HepG2 (cell line): ENCODE results near the gene VCP. TPM values are rescaled to one million over a fixed set of nuclear protein-coding genes. Genes with fewer than 3 reads are reported as not detected.
A peak's percentile ranks its signal among the peaks of the same experiment; 100 is the strongest.

Experiments
- CENPT ChIP-seq: sonication (generic); formaldehyde crosslinking; IDR thresholded peaks from 2 replicates; pipeline ENCODE4 v1.8.0; 2022; ENCODE audit warnings: low read depth, mild to moderate bottlenecking, moderate library complexity, missing genetic modification reagents
- ETV5 ChIP-seq: IDR thresholded peaks from 2 replicates; pipeline ENCODE4 v1.6.1; 2018; ENCODE audit warnings: missing biosample characterization, missing genetic modification reagents, inconsistent platforms, borderline replicate concordance
- KDM3A ChIP-seq: IDR thresholded peaks from 2 replicates; pipeline ENCODE4 v1.6.1; 2018; ENCODE audit warnings: low read depth, missing compliant biosample characterization
- MBNL3 ChIP-seq: fragments of 250-450 bp; sonication (Bioruptor Pico); conservative IDR thresholded peaks from 2 replicates; pipeline ENCODE4 v1.8.0; 2022; ENCODE audit warnings: mild to moderate bottlenecking, inconsistent platforms
- NR2F2 ChIP-seq: IDR thresholded peaks from 2 replicates; pipeline ENCODE4 v1.6.1; 2012; ENCODE audit warnings: low read depth, inconsistent platforms, borderline replicate concordance
- RFX3 ChIP-seq: IDR thresholded peaks from 2 replicates; pipeline ENCODE4 v1.6.1; 2016; ENCODE audit warnings: missing biosample characterization, missing genetic modification reagents
- RFXAP ChIP-seq: sonication (generic); formaldehyde crosslinking; IDR thresholded peaks from 2 replicates; pipeline ENCODE4 v1.4.0; 2020; ENCODE audit warnings: missing genetic modification reagents, borderline replicate concordance
- SATB2 ChIP-seq: sonication (generic); formaldehyde crosslinking; IDR thresholded peaks from 2 replicates; pipeline ENCODE4 v1.5.0; 2020; ENCODE audit warnings: missing genetic modification reagents
- TBX2 ChIP-seq: sonication (generic); formaldehyde crosslinking; IDR thresholded peaks from 2 replicates; pipeline ENCODE4 v1.5.0; 2020; ENCODE audit warnings: missing genetic modification reagents, mild to moderate bottlenecking, borderline replicate concordance
- ZBTB1 ChIP-seq: sonication (generic); formaldehyde crosslinking; IDR thresholded peaks from 2 replicates; pipeline ENCODE4 v1.4.0; 2020; ENCODE audit warnings: missing genetic modification reagents, borderline replicate concordance
- ZNF496 ChIP-seq: sonication (generic); formaldehyde crosslinking; IDR thresholded peaks from 2 replicates; pipeline ENCODE4 v1.8.1; 2023; ENCODE audit warnings: mild to moderate bottlenecking, moderate library complexity, missing genetic modification reagents; ENCODE audit not compliant: insufficient replicate concordance
- ZNF670 ChIP-seq: sonication (generic); formaldehyde crosslinking; IDR thresholded peaks from 2 replicates; pipeline ENCODE4 v1.8.0; 2022; ENCODE audit warnings: mild to moderate bottlenecking, missing genetic modification reagents, borderline replicate concordance
- ZNF761 ChIP-seq: sonication (generic); formaldehyde crosslinking; conservative IDR thresholded peaks from 2 replicates; pipeline ENCODE4 v1.4.0; 2020; ENCODE audit warnings: mild to moderate bottlenecking, missing genetic modification reagents
- polyA plus RNA-seq, 8 experiments: library from polyadenylated mRNA; depleted of rRNA in 3 of 8; stranded (reverse) in 7 of 8; unstranded in 1 of 8; fragments of >200 nt; fragmentation: Illumina TruSeq in 4 of 8; extraction: Trizol in 4 of 8; gene quantifications; 2 replicates each; pipeline versions ENCODE4 v1.2.1 to v1.2.3, GENCODE V29; 2011 to 2016; ENCODE audit warnings: low read depth in 4 of 8, missing spikeins in 1 of 8, mixed read lengths in 1 of 8; ENCODE audit not compliant: insufficient read depth in 1 of 8
- total RNA-seq, 5 experiments: library from RNA; depleted of rRNA; stranded (reverse); fragments of >200 nt; fragmentation: Illumina TruSeq; extraction: Trizol; gene quantifications; 2 replicates each; pipeline ENCODE4 v1.2.3, GENCODE V29; 2016; ENCODE audit warnings: low read depth in 1 of 5
- TF ChIP-seq, protein P1 (sequence below): IDR thresholded peaks from 2 replicates; pipeline ENCODE4 v1.6.1; 2016; ENCODE audit warnings: low read depth
- TF ChIP-seq, protein P2 (sequence below): sonication (generic); formaldehyde crosslinking; IDR thresholded peaks from 2 replicates; pipeline ENCODE4 v1.4.0; 2020; ENCODE audit warnings: missing genetic modification reagents, mild to moderate bottlenecking, borderline replicate concordance
- TF ChIP-seq, protein P3 (sequence below): IDR thresholded peaks from 2 replicates; pipeline ENCODE4 v1.6.1; 2016; ENCODE audit warnings: missing genetic modification reagents, missing compliant biosample characterization
- TF ChIP-seq, protein P4 (sequence below): IDR thresholded peaks from 2 replicates; pipeline ENCODE4 v1.6.1; 2018; ENCODE audit warnings: missing genetic modification reagents, mild to moderate bottlenecking, missing compliant biosample characterization
- TF ChIP-seq, protein P5 (sequence below): sonication (generic); formaldehyde crosslinking; IDR thresholded peaks from 2 replicates; pipeline ENCODE4 v1.4.0; 2020; ENCODE audit warnings: missing genetic modification reagents
- TF ChIP-seq, protein P6 (sequence below): IDR thresholded peaks from 2 replicates; pipeline ENCODE4 v1.6.1; 2016; ENCODE audit warnings: missing compliant biosample characterization, missing genetic modification reagents, borderline replicate concordance
- TF ChIP-seq, protein P7 (sequence below): sonication (generic); formaldehyde crosslinking; IDR thresholded peaks from 2 replicates; pipeline ENCODE4 v1.4.0; 2020; ENCODE audit warnings: missing genetic modification reagents; ENCODE audit errors: not compliant biosample characterization

Gene VCP
- total and polyA plus RNA-seq, 2 of the 13 experiments (the other 11 are each of a cell fraction or from before 2014, with no cell fraction given): 143 to 391 TPM

DNA sequence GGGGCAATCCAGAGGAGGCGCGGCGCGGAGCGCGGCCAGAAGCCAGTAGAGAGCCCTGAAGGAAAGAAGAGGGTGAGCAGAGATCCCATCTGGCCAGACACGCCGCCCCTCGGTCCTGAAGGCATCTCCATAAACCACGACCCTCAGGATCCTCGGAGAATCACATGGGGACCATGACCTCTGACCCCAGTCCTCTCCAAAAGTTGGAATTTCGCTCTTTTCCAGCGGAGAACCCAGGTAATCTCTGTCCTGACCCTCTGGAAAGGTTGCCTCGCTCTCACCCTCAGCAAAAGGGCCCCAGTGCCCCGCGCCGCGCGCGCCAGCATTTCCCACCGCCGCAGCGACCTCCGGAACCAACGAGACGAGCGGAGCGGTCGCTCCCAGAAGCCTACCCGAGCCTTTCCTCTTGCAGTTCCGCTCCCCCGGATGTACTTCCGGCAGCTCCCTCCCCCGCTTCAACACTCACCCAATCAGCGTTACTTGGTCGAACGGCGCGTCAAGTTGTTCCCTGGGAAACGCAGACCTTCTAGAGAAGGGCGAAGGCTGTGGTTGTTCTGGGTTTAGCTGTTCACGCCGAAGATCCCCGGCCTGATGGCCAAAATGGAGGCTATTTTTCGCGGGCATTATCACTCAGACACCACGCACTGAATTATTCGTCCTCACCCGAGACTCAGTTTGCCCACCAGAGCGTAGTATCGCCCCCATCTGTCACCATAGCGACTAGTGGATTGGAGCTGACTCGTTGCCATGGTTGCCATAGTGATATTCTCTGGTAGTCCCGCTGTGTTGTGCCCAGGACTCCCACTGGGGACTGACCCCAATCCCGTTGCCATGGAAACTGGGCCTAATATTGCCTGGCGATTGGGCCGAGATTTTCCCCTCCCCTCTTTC is 30.6 kb upstream of the VCP start, which contains the start of gene STOML2 (continued):
- TF ChIP-seq, protein P1, sequence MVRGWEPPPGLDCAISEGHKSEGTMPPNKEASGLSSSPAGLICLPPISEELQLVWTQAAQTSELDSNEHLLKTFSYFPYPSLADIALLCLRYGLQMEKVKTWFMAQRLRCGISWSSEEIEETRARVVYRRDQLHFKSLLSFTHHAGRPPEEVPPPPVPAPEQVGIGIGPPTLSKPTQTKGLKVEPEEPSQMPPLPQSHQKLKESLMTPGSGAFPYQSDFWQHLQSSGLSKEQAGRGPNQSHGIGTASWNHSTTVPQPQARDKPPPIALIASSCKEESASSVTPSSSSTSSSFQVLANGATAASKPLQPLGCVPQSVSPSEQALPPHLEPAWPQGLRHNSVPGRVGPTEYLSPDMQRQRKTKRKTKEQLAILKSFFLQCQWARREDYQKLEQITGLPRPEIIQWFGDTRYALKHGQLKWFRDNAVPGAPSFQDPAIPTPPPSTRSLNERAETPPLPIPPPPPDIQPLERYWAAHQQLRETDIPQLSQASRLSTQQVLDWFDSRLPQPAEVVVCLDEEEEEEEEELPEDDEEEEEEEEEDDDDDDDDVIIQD (CRISPR knock-in tag): 0 out of 2 replicates have a peak, but pooled peaks have one; percentile 35
- TF ChIP-seq, protein P2, sequence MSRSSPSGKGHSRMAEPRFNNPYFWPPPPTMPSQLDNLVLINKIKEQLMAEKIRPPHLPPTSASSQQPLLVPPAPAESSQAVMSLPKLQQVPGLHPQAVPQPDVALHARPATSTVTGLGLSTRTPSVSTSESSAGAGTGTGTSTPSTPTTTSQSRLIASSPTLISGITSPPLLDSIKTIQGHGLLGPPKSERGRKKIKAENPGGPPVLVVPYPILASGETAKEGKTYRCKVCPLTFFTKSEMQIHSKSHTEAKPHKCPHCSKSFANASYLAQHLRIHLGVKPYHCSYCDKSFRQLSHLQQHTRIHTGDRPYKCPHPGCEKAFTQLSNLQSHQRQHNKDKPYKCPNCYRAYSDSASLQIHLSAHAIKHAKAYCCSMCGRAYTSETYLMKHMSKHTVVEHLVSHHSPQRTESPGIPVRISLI (CRISPR knock-in tag): no peak
- TF ChIP-seq SATB2 (no peak), RFX3 (CRISPR knock-in tag) (peak; percentile 93), ETV5 (peak; percentile 82), MBNL3 (no peak), CENPT (CRISPR knock-in tag) (no peak), ZNF761 (CRISPR knock-in tag) (no peak), NR2F2 (no peak; the same call in 1 of the 2 replicates), TBX2 (CRISPR knock-in tag) (peak; percentile 85), ZNF496 (CRISPR knock-in tag) (no peak), ZBTB1 (0 out of 2 replicates have a peak, but pooled peaks have one; percentile 48), RFXAP (CRISPR knock-in tag) (peak; percentile 92), KDM3A (CRISPR knock-in tag) (peak; percentile 87; the same call in 1 of the 2 replicates), ZNF670 (CRISPR knock-in tag) (no peak)
- TF ChIP-seq, protein P3, sequence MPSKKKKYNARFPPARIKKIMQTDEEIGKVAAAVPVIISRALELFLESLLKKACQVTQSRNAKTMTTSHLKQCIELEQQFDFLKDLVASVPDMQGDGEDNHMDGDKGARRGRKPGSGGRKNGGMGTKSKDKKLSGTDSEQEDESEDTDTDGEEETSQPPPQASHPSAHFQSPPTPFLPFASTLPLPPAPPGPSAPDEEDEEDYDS: peak; percentile 71
- TF ChIP-seq, protein P4, sequence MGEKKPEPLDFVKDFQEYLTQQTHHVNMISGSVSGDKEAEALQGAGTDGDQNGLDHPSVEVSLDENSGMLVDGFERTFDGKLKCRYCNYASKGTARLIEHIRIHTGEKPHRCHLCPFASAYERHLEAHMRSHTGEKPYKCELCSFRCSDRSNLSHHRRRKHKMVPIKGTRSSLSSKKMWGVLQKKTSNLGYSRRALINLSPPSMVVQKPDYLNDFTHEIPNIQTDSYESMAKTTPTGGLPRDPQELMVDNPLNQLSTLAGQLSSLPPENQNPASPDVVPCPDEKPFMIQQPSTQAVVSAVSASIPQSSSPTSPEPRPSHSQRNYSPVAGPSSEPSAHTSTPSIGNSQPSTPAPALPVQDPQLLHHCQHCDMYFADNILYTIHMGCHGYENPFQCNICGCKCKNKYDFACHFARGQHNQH (CRISPR knock-in tag): peak; percentile 58; the same call in 1 of the 2 replicates
- TF ChIP-seq, protein P5, sequence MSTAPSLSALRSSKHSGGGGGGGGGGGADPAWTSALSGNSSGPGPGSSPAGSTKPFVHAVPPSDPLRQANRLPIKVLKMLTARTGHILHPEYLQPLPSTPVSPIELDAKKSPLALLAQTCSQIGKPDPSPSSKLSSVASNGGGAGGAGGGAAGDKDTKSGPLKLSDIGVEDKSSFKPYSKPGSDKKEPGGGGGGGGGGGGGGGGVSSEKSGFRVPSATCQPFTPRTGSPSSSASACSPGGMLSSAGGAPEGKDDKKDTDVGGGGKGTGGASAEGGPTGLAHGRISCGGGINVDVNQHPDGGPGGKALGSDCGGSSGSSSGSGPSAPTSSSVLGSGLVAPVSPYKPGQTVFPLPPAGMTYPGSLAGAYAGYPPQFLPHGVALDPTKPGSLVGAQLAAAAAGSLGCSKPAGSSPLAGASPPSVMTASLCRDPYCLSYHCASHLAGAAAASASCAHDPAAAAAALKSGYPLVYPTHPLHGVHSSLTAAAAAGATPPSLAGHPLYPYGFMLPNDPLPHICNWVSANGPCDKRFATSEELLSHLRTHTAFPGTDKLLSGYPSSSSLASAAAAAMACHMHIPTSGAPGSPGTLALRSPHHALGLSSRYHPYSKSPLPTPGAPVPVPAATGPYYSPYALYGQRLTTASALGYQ (CRISPR knock-in tag): 0 out of 2 replicates have a peak, but pooled peaks have one; percentile 64
- TF ChIP-seq, protein P6, sequence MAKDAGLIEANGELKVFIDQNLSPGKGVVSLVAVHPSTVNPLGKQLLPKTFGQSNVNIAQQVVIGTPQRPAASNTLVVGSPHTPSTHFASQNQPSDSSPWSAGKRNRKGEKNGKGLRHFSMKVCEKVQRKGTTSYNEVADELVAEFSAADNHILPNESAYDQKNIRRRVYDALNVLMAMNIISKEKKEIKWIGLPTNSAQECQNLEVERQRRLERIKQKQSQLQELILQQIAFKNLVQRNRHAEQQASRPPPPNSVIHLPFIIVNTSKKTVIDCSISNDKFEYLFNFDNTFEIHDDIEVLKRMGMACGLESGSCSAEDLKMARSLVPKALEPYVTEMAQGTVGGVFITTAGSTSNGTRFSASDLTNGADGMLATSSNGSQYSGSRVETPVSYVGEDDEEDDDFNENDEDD (CRISPR knock-in tag): peak; percentile 90
- TF ChIP-seq, protein P7, sequence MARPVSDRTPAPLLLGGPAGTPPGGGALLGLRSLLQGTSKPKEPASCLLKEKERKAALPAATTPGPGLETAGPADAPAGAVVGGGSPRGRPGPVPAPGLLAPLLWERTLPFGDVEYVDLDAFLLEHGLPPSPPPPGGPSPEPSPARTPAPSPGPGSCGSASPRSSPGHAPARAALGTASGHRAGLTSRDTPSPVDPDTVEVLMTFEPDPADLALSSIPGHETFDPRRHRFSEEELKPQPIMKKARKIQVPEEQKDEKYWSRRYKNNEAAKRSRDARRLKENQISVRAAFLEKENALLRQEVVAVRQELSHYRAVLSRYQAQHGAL (CRISPR knock-in tag): peak; percentile 66
